Fibroblast of mammary gland (primary cell): ENCODE results near the gene SPATA1.

ENCODE experiments used
- DNase-seq: peaks from one replicate; pipeline ENCODE4 v3.0.0-alpha.2; 2010; ENCODE audit warnings: low read depth
- H3K4me3 ChIP-seq: 2 replicates; pipeline ENCODE4 v1.5.1; 2011; ENCODE audit warnings: low read depth, mild to moderate bottlenecking, low read length, moderate library complexity; ENCODE audit not compliant: control insufficient read depth
- CTCF ChIP-seq: conservative IDR thresholded peaks from 2 replicates; pipeline ENCODE4 v1.5.1; 2011; ENCODE audit warnings: low read depth, low read length, inconsistent platforms; ENCODE audit not compliant: control insufficient read depth, insufficient read depth

SPATA1 gene

GRCh38 chr1:84600796-84601195, 94.6 kb downstream of the SPATA1 start:
- no peak for DNase-seq
- H3K4me3 ChIP-seq, result no peak overlapping the region
- TF ChIP-seq CTCF, result no peak

- peak; percentile 16 for DNase-seq
- no peak for TF ChIP-seq CTCF
- H3K4me3 ChIP-seq, result no peak overlapping the region
Measured at GRCh38 chr1:84603223-84603622, 97.0 kb downstream of the SPATA1 start.

GRCh38 chr1:84603941-84604830, 98.0 kb downstream of the SPATA1 start:
- peak overlapping the region; percentile 31 for H3K4me3 ChIP-seq
- peak; percentile 95 for DNase-seq
- peak; percentile 70 for TF ChIP-seq CTCF

GRCh38 chr1:84605157-84605556, 99.0 kb downstream of the SPATA1 start:
- no peak for TF ChIP-seq CTCF
- H3K4me3 ChIP-seq, result no peak overlapping the region

GRCh38 chr1:84606977-84607376, 100.8 kb downstream of the SPATA1 start:
- H3K4me3 ChIP-seq, result no peak overlapping the region
- no peak for TF ChIP-seq CTCF
- no peak for DNase-seq

More at GRCh38 chr1:84605157-84605556, 99.0 kb downstream of the SPATA1 start:
- no peak for DNase-seq

- H3K4me3 ChIP-seq, result no peak overlapping the region
- no peak for DNase-seq
- TF ChIP-seq CTCF, result no peak
Measured at GRCh38 chr1:84611091-84611490, 104.9 kb downstream of the SPATA1 start.
